Panc1 (cell line): ENCODE results near the gene ARHGEF25.

Experiments used
- POLR2AphosphoS5 ChIP-seq: IDR thresholded peaks from 2 replicates; pipeline ENCODE4 v1.6.1; 2012; ENCODE audit warnings: mild to moderate bottlenecking, low read depth, low read length, moderate library complexity
- TF ChIP-seq, protein P1 (sequence below): fragments of 450-650 bp; IDR thresholded peaks from 2 replicates; pipeline ENCODE4 v1.5.1; 2017; ENCODE audit warnings: mild to moderate bottlenecking
- TF ChIP-seq, protein P2 (sequence below), 2 experiments: IDR thresholded peaks; 2 replicates each; pipeline ENCODE4 v1.6.1; 2011 to 2012; ENCODE audit warnings: low read depth in 2 of 2, control low read depth in 1 of 2, low read length in 1 of 2, mild to moderate bottlenecking in 1 of 2, moderate library complexity in 1 of 2; ENCODE audit not compliant: insufficient read depth in 1 of 2

DNA sequence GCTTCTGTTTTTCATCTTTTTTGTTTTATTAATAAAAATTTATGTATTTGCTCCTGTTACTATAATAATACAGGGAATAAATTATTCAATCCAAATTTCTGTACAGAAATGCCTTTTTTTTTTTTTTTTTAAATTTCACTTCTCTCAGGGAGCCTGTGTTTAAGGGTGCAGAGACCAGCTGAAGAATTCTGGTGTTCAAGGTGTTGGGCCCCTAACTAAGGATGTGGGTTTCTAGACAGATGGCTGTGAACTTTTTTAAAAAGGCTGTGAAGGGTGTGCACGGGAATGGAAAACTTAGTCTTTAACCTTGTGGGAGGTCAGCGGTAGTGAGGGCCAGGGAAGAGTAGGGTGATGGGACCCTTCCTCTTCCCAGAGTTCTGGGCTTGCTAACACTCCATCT is 7.9 kb upstream of the ARHGEF25 start:
- TF ChIP-seq, protein P1, sequence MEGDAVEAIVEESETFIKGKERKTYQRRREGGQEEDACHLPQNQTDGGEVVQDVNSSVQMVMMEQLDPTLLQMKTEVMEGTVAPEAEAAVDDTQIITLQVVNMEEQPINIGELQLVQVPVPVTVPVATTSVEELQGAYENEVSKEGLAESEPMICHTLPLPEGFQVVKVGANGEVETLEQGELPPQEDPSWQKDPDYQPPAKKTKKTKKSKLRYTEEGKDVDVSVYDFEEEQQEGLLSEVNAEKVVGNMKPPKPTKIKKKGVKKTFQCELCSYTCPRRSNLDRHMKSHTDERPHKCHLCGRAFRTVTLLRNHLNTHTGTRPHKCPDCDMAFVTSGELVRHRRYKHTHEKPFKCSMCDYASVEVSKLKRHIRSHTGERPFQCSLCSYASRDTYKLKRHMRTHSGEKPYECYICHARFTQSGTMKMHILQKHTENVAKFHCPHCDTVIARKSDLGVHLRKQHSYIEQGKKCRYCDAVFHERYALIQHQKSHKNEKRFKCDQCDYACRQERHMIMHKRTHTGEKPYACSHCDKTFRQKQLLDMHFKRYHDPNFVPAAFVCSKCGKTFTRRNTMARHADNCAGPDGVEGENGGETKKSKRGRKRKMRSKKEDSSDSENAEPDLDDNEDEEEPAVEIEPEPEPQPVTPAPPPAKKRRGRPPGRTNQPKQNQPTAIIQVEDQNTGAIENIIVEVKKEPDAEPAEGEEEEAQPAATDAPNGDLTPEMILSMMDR, result no peak
- no peak for TF ChIP-seq POLR2AphosphoS5
- TF ChIP-seq, protein P2, sequence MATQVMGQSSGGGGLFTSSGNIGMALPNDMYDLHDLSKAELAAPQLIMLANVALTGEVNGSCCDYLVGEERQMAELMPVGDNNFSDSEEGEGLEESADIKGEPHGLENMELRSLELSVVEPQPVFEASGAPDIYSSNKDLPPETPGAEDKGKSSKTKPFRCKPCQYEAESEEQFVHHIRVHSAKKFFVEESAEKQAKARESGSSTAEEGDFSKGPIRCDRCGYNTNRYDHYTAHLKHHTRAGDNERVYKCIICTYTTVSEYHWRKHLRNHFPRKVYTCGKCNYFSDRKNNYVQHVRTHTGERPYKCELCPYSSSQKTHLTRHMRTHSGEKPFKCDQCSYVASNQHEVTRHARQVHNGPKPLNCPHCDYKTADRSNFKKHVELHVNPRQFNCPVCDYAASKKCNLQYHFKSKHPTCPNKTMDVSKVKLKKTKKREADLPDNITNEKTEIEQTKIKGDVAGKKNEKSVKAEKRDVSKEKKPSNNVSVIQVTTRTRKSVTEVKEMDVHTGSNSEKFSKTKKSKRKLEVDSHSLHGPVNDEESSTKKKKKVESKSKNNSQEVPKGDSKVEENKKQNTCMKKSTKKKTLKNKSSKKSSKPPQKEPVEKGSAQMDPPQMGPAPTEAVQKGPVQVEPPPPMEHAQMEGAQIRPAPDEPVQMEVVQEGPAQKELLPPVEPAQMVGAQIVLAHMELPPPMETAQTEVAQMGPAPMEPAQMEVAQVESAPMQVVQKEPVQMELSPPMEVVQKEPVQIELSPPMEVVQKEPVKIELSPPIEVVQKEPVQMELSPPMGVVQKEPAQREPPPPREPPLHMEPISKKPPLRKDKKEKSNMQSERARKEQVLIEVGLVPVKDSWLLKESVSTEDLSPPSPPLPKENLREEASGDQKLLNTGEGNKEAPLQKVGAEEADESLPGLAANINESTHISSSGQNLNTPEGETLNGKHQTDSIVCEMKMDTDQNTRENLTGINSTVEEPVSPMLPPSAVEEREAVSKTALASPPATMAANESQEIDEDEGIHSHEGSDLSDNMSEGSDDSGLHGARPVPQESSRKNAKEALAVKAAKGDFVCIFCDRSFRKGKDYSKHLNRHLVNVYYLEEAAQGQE (IDR thresholded peaks at IDR 0.05; ENCODE audit: insufficient read depth in 1 of 2, low read depth in 2 of 2, low read length in 1 of 2), result no peak
